ENCODE results near the gene SPANXN3.

SPANXN3 gene

DNA sequence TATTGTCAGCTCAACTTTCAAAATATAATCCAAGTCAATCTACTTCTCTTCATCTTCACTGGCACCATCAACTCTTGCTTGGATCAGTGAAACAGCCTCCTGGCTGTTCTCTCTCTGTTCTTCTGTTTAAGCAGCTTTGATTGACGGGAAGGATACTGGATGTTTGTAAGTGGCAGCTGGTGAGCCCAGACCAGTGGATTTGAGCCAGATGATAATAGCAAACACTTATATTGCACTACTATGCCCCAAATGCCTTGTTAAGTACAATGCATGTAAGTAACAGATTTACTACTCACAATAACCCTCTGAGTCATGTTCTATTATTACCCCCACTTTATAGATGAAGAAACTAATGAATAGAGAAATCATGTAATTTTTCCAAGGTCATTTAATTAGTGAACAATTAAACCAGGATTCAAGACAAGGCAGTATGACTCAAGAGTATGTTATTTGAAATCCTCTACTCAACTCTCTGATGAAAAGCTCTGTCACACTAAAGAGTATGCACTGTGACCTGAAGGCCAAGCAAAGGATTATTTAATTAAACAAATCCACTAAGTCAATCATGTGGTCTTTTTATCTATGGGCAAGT, 44.8 kb downstream of the SPANXN3 start:
- no peak for TF ChIP-seq TAF1 (IDR thresholded peaks at IDR 0.05; ENCODE audit: borderline replicate concordance, insufficient read depth, low read length)
- TF ChIP-seq FOXP2 (optimal IDR thresholded peaks at IDR 0.05; ENCODE audit: borderline replicate concordance, extremely low read depth, extremely low read length, insufficient read depth), result no peak
- no peak for TF ChIP-seq SIN3A (IDR thresholded peaks at IDR 0.05; ENCODE audit: borderline replicate concordance, insufficient read depth, low read length)
- no peak for TF ChIP-seq REST (IDR thresholded peaks at IDR 0.05; ENCODE audit: insufficient read depth in 1 of 2, low read depth in 2 of 2, low read length in 2 of 2)
- no peak for TF ChIP-seq POLR2AphosphoS5 (IDR thresholded peaks at IDR 0.05; ENCODE audit: low read depth, low read length)

GRCh38 chrX:143466130-143466529, 51.1 kb downstream of the SPANXN3 start:
- TF ChIP-seq TAF1 (IDR thresholded peaks at IDR 0.05; ENCODE audit: borderline replicate concordance, insufficient read depth, low read length), result no peak
- TF ChIP-seq POLR2AphosphoS5 (IDR thresholded peaks at IDR 0.05; ENCODE audit: low read depth, low read length), result no peak
- TF ChIP-seq SIN3A (IDR thresholded peaks at IDR 0.05; ENCODE audit: borderline replicate concordance, insufficient read depth, low read length), result no peak
- TF ChIP-seq FOXP2 (optimal IDR thresholded peaks at IDR 0.05; ENCODE audit: borderline replicate concordance, extremely low read depth, extremely low read length, insufficient read depth), result no peak
- TF ChIP-seq REST (IDR thresholded peaks at IDR 0.05; ENCODE audit: insufficient read depth in 1 of 2, low read depth in 2 of 2, low read length in 2 of 2), result no peak

GRCh38 chrX:143462696-143463095, 54.6 kb downstream of the SPANXN3 start:
- TF ChIP-seq REST (IDR thresholded peaks at IDR 0.05; ENCODE audit: insufficient read depth in 1 of 2, low read depth in 2 of 2, low read length in 2 of 2), result no peak
- no peak for TF ChIP-seq SIN3A (IDR thresholded peaks at IDR 0.05; ENCODE audit: borderline replicate concordance, insufficient read depth, low read length)
- no peak for TF ChIP-seq TAF1 (IDR thresholded peaks at IDR 0.05; ENCODE audit: borderline replicate concordance, insufficient read depth, low read length)

DNA sequence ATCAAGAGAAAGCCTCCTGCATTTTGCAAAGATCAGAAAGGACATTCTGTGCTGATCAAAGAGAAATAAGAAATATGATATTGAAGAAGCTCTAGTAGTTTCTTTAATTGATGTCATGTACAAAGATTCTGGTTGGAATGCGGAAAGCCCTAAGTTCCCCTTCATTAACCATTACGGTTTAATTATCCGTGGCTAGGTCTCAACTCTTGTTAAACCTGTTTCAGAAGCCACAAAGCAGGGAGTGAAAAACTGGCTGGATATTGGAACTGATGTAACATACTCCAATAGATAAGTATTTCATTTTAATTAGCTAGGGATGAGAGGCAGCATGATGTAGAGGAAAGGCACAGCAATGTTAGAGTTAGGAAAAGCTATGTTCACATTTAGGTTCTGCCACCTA, 55.7 kb downstream of the SPANXN3 start:
- TF ChIP-seq SIN3A (IDR thresholded peaks at IDR 0.05; ENCODE audit: borderline replicate concordance, insufficient read depth, low read length) (no peak), POLR2AphosphoS5 (IDR thresholded peaks at IDR 0.05; ENCODE audit: low read depth, low read length) (no peak), TAF1 (IDR thresholded peaks at IDR 0.05; ENCODE audit: borderline replicate concordance, insufficient read depth, low read length) (no peak), FOXP2 (optimal IDR thresholded peaks at IDR 0.05; ENCODE audit: borderline replicate concordance, extremely low read depth, extremely low read length, insufficient read depth) (no peak), REST (IDR thresholded peaks at IDR 0.05; ENCODE audit: insufficient read depth in 1 of 2, low read depth in 2 of 2, low read length in 2 of 2) (no peak)
